Mucosa of stomach (tissue), 1 donor: Measurements from ENCODE around the gene ELANE.
"Not testable (repeated sequence)": the region's sequence is repeated elsewhere in the genome, so short reads cannot be mapped to it uniquely, and the experiment has no call there.

Source experiments
- H3K27me3 ChIP-seq: one replicate; pipeline ENCODE4 v1.7.0; 2013; ENCODE audit warnings: mild to moderate bottlenecking, low read length; ENCODE audit not compliant: control insufficient read depth, insufficient read depth
- H3K36me3 ChIP-seq: one replicate; pipeline ENCODE4 v1.7.0; 2013; ENCODE audit warnings: low read length; ENCODE audit not compliant: control insufficient read depth, insufficient read depth
- H3K4me1 ChIP-seq: one replicate; pipeline ENCODE4 v1.7.0; 2013; ENCODE audit warnings: mild to moderate bottlenecking, low read length; ENCODE audit not compliant: control insufficient read depth, insufficient read depth
- H3K4me3 ChIP-seq: one replicate; pipeline ENCODE4 v1.7.0; 2013; ENCODE audit warnings: low read length
- H3K9ac ChIP-seq: one replicate; pipeline ENCODE4 v1.7.0; 2013; ENCODE audit warnings: mild to moderate bottlenecking, low read length, moderate library complexity
- H3K9me3 ChIP-seq: one replicate; pipeline ENCODE4 v1.7.0; 2013; ENCODE audit warnings: mild to moderate bottlenecking, low read length, moderate library complexity; ENCODE audit not compliant: control insufficient read depth
- donor health status: Pancreatic carcinoma.

Gene ELANE

DNA sequence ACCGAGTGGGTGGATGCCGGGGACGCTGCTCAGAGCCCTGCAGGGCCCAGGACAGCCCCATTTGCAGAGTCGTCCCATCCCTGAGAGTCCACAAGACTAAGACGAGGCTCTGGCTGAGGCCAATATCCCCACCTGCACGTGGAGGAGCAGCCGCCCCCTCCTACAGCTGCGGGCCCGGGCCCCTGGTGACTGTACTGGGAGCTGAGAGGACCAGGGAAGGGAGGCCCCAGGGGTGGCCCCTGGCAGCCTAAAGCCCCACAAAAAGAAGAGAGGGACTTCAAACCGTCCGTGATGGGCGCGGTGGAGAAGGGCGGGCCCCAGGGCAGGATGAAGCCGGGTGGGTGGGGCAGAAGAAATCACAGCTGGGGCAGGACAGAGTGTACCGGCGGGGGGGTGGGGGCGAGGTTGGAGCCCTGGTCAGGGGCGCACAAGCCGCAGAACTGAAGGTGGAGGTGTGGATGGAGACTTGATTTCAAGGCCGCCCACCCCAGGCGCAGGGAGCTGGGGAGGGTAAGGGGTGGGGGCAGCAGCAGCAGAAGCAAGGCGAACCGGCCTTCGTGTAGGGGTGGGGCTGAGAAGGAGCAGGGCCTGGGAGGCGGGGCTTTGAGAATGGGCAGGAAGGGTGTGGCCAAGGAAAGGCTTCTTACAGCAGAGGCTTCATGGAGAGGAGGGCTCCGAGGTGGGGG, 20.3 kb downstream of the ELANE start:
- H3K4me1 ChIP-seq, result peaks cover 18% of the 10 kb centered on the region
- H3K27me3 ChIP-seq, result no peaks in the 10 kb centered on the region
- H3K4me3 ChIP-seq, result no peak overlapping the region
- no peak overlapping the region for H3K9ac ChIP-seq
- no peaks in the 10 kb centered on the region for H3K36me3 ChIP-seq
- H3K9me3 ChIP-seq, result no peaks in the 10 kb centered on the region

- Histone ChIP-seq H3K9me3 (no peaks in the 10 kb centered on the region), H3K4me1 (peaks cover 18% of the 10 kb centered on the region), H3K27me3 (no peaks in the 10 kb centered on the region), H3K4me3 (no peak overlapping the region), H3K9ac (no peak overlapping the region), H3K36me3 (no peaks in the 10 kb centered on the region)
Observed at GRCh38 chr19:873084-873483, 21.0 kb downstream of the ELANE start.

GRCh38 chr19:873561-874041, 21.5 kb downstream of the ELANE start:
- Histone ChIP-seq H3K9me3 (no peaks in the 10 kb centered on the region), H3K36me3 (no peaks in the 10 kb centered on the region), H3K4me3 (no peak overlapping the region), H3K4me1 (peaks cover 18% of the 10 kb centered on the region), H3K27me3 (no peaks in the 10 kb centered on the region), H3K9ac (no peak overlapping the region)

DNA sequence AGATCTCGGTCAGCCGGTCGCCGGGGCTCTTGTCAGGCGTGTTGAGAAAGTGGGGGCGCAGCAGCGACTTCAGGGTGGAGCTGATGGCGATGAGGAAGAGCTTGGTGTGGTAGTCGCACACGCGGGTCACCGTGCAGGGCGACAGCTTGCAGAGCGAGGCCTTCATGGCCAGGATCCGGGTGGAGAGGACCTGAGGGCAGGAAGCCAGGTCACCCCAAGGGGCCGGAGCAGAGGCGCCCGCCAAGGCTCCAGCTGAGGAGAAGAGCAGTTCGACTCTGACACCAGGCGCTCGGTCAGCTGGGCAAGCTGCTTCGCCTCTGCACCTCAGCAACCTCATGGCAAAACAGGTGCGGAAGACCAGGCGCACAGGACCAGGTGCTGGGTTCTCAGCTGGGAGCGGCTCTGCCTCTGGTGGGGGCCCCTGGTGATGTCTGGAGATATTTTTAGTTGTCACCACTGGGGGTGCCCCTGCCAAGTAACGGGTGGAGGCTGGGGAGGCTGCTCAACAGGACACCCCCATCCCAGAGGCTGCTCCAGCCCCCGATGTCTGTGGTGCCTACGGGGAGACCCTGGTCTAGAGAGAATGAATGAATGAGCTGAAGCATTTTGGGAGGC, 23.3 kb downstream of the ELANE start:
- H3K36me3 ChIP-seq, result no peaks in the 10 kb centered on the region
- peaks cover 9% of the 10 kb centered on the region for H3K4me1 ChIP-seq
- H3K9me3 ChIP-seq, result no peaks in the 10 kb centered on the region
- no peaks in the 10 kb centered on the region for H3K27me3 ChIP-seq
- H3K9ac ChIP-seq, result no peak overlapping the region
- H3K4me3 ChIP-seq, result no peak overlapping the region

GRCh38 chr19:876089-876488, 24.0 kb downstream of the ELANE start:
- H3K36me3 ChIP-seq, result peaks cover 3% of the 10 kb centered on the region
- no peaks in the 10 kb centered on the region for H3K27me3 ChIP-seq
- no peak overlapping the region for H3K4me3 ChIP-seq
- H3K9ac ChIP-seq, result no peak overlapping the region
- peaks cover 9% of the 10 kb centered on the region for H3K4me1 ChIP-seq
- no peaks in the 10 kb centered on the region for H3K9me3 ChIP-seq

GRCh38 chr19:876780-877314, 24.7 kb downstream of the ELANE start:
- Histone ChIP-seq H3K4me1 (peaks cover 8% of the 10 kb centered on the region), H3K27me3 (no peaks in the 10 kb centered on the region), H3K36me3 (peaks cover 9% of the 10 kb centered on the region), H3K4me3 (no peak overlapping the region), H3K9me3 (no peaks in the 10 kb centered on the region), H3K9ac (no peak overlapping the region)

- H3K27me3 ChIP-seq, H3K4me3 ChIP-seq, H3K9ac ChIP-seq, H3K4me1 ChIP-seq, H3K9me3 ChIP-seq: not testable (repeated sequence)
- H3K36me3 ChIP-seq, result peaks cover 17% of the 10 kb centered on the region
Observed at GRCh38 chr19:877992-878660, 26.0 kb downstream of the ELANE start.

- not testable (repeated sequence) for H3K27me3 ChIP-seq, H3K9ac ChIP-seq, H3K4me1 ChIP-seq, H3K9me3 ChIP-seq, H3K4me3 ChIP-seq
- peaks cover 17% of the 10 kb centered on the region for H3K36me3 ChIP-seq
Observed at GRCh38 chr19:878751-879561, 26.9 kb downstream of the ELANE start.

DNA sequence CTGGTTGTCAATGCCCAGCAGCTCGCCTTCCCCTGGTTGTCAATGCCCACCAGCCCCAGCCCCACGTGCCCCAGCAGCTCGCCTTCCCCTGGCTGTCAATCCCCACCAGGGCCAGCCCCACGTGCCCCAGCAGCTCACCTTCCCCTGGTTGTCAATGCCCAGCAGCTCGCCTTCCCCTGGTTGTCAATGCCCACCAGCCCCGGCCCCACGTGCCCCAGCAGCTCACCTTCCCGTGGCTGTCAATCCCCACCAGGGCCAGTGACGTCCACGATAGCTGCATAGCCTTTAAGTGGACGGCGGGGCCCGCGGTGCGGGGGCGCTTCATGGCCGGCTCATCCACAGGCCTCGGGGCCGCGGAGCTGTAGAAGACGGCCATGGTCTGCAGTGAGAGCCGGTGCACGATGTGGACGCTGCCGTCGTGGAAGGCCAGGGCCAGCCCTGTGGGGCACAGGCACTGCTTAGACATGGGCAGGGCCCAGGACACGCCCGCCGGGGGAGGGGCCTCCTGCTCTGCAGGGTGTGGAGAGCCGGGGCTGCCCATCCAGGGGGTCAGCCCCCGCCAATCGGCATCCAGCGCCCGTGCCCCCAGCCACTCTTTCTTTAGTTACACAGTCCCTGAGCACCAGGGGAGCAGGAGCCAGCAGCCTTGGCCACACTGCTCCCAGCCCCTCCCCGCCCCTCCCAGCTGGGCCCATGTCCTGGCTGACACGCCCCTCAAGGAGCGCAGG, 27.8 kb downstream of the ELANE start:
- Histone ChIP-seq H3K27me3 (no peaks in the 10 kb centered on the region), H3K9ac (no peak overlapping the region), H3K36me3 (peaks cover 21% of the 10 kb centered on the region), H3K4me3 (no peak overlapping the region), H3K4me1 (no peaks in the 10 kb centered on the region), H3K9me3 (no peaks in the 10 kb centered on the region)

- no peaks in the 10 kb centered on the region for H3K4me1 ChIP-seq
- peaks cover 26% of the 10 kb centered on the region for H3K36me3 ChIP-seq
- no peaks in the 10 kb centered on the region for H3K27me3 ChIP-seq
- H3K9ac ChIP-seq, result no peak overlapping the region
- H3K9me3 ChIP-seq, result no peaks in the 10 kb centered on the region
- H3K4me3 ChIP-seq, result no peak overlapping the region
Observed at GRCh38 chr19:881385-882071, 29.4 kb downstream of the ELANE start.
